Upper lobe of left lung (tissue), 6 donors: Measurements from ENCODE around the gene PHLDA3. TPM values are rescaled to one million over a fixed set of nuclear protein-coding genes. Genes with fewer than 3 reads are reported as not detected.
"Not testable (repeated sequence)": the region's sequence is repeated elsewhere in the genome, so short reads cannot be mapped to it uniquely, and the experiment has no call there.

ENCODE experiments used
- ATAC-seq, 2 donors: fragments of 200-7000 bp; cut with Tn5 transposase; one replicate each; pipeline ENCODE4 v1.9.1; 2022; ENCODE audit warnings: mild to moderate bottlenecking in 2 of 2, moderate library complexity in 2 of 2; ENCODE audit not compliant: low FRiP score in 2 of 2
- DNase-seq, 2 donors: peaks; one replicate each; pipeline ENCODE4 v3.0.0-alpha.2; 2019 to 2020
- H3K27ac ChIP-seq, 4 donors: fragments of 200-600 bp; sonication (generic); one replicate each; pipeline ENCODE4 v1.5.1; 2016 to 2019
- H3K27me3 ChIP-seq, 4 donors: fragments of 200-600 bp; sonication (generic); one replicate each; pipeline ENCODE4 v1.5.1; 2017 to 2019
- H3K36me3 ChIP-seq, 4 donors: fragments of 200-600 bp; sonication (generic); one replicate each; pipeline ENCODE4 v1.5.1; 2016 to 2019
- H3K4me1 ChIP-seq, 4 donors: fragments of 200-600 bp; sonication (generic); one replicate each; pipeline ENCODE4 v1.5.1; 2018 to 2019
- H3K4me3 ChIP-seq, 4 donors: fragments of 200-600 bp; sonication (generic); one replicate each; pipeline ENCODE4 v1.5.1; 2017 to 2019; ENCODE audit warnings: mild to moderate bottlenecking in 2 of 4, moderate library complexity in 1 of 4
- H3K9me3 ChIP-seq, 4 donors: fragments of 200-600 bp; sonication (generic); one replicate each; pipeline ENCODE4 v1.5.1; 2018 to 2019
- EP300 ChIP-seq, 4 donors: sonication (generic); formaldehyde crosslinking; IDR thresholded peaks; one replicate each; pipeline ENCODE4 v1.5.1; 2017; ENCODE audit warnings: antibody characterized with exemption in 4 of 4, control low read depth in 2 of 4
- POLR2A ChIP-seq, 4 donors: fragments of 450-650 bp; IDR thresholded peaks; one replicate each; pipeline ENCODE4 v1.5.1; 2016 to 2017; ENCODE audit warnings: antibody characterized with exemption in 4 of 4, mild to moderate bottlenecking in 2 of 4
- POLR2AphosphoS5 ChIP-seq, 2 donors: sonication (generic); formaldehyde crosslinking; IDR thresholded peaks; one replicate each; pipeline ENCODE4 v1.5.1; 2017; ENCODE audit warnings: antibody characterized with exemption in 2 of 2
- WGBS, 2 donors: methylation state at CpG; one replicate each; pipeline ENCODE4 v1.1.5; 2017 to 2018; 5-methylcytosine and 5-hydroxymethylcytosine counted together
- total RNA-seq, 6 donors: library from RNA; depleted of rRNA in 4 of 6; stranded (reverse); fragments of >200 nt in 4 of 6; gene quantifications; one replicate each; pipeline versions ENCODE4 v1.1.0 to v1.2.1, GENCODE V29; 2016 to 2021
- TF ChIP-seq, protein P1 (sequence below), 6 experiments: fragments of 450-650 bp in 4 of 6; fragments of 200-600 bp in 2 of 6; sonication (generic) in 2 of 6; IDR thresholded peaks; one replicate each; pipeline ENCODE4 v1.5.1; 2016 to 2019; ENCODE audit warnings: antibody characterized with exemption in 6 of 6
- donor health status: DM: no; HTN: no; CAD: no; lungs with moderate emphysema.
- donor health status: DM: no; HTN: yes; CAD: no; lungs with severe emphysema.

Gene PHLDA3
- total RNA-seq, 6 donors from 2014 or later: 45.1 to 211 (median 88.1) TPM

GRCh38 chr1:201481761-201482493 is 12.9 kb upstream of the PHLDA3 start:
- Histone ChIP-seq H3K27me3 (no peaks in the 10 kb centered on the region), H3K4me1 (peaks cover 32 to 45% (median 34%) of the 10 kb centered on the region in 4 donors), H3K9me3 (no peaks in the 10 kb centered on the region), H3K36me3 (peaks cover under 1 to 37% (median 28%) of the 10 kb centered on the region in 4 donors), H3K27ac (peak overlapping the region in 3 of 4 donors; percentile 13 to 83 (median 76)), H3K4me3 (peak overlapping the region in 3 of 4 donors; percentile 38 to 49 (median 48))
- TF ChIP-seq, protein P1, sequence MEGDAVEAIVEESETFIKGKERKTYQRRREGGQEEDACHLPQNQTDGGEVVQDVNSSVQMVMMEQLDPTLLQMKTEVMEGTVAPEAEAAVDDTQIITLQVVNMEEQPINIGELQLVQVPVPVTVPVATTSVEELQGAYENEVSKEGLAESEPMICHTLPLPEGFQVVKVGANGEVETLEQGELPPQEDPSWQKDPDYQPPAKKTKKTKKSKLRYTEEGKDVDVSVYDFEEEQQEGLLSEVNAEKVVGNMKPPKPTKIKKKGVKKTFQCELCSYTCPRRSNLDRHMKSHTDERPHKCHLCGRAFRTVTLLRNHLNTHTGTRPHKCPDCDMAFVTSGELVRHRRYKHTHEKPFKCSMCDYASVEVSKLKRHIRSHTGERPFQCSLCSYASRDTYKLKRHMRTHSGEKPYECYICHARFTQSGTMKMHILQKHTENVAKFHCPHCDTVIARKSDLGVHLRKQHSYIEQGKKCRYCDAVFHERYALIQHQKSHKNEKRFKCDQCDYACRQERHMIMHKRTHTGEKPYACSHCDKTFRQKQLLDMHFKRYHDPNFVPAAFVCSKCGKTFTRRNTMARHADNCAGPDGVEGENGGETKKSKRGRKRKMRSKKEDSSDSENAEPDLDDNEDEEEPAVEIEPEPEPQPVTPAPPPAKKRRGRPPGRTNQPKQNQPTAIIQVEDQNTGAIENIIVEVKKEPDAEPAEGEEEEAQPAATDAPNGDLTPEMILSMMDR (IDR thresholded peaks at IDR 0.05): peak; percentile 78 to 97 (median 96)
- TF ChIP-seq POLR2A (IDR thresholded peaks at IDR 0.05) (no peak), POLR2AphosphoS5 (IDR thresholded peaks at IDR 0.05) (peak; percentile 5 to 29), EP300 (IDR thresholded peaks at IDR 0.05) (no peak)
- ATAC-seq (peak; percentile 92 to 94), DNase-seq (peak; percentile 89 to 92)
- WGBS, 2 donors: 7 to 14% methylated on average over 11 to 33 of the region's 35 CpGs

DNA sequence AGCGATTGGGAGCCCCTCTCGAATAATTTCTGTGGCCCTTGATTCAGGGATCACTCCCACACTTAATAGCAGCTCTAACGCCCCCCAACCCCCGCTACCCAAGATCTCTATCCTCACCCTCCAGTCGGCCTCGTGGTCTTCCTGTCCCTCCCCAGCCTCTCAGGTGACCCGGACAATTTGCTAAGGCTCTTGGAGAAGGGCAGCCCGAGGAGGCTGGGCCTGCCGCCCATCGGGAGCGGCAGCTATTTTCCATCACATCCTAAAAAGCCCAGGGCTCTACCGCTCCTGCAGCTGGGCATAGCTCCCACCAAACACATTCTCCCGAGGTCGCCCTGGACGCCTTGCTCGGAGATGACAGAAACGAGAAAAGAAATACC is 12.0 kb upstream of the PHLDA3 start:
- TF ChIP-seq POLR2AphosphoS5 (IDR thresholded peaks at IDR 0.05): no peak
- TF ChIP-seq, protein P1 (IDR thresholded peaks at IDR 0.05): no peak
- TF ChIP-seq EP300 (IDR thresholded peaks at IDR 0.05): no peak
- no peak for TF ChIP-seq POLR2A (IDR thresholded peaks at IDR 0.05)
- Histone ChIP-seq H3K27me3 (no peaks in the 10 kb centered on the region), H3K4me1 (peaks cover 26 to 39% (median 30%) of the 10 kb centered on the region in 4 donors), H3K9me3 (no peaks in the 10 kb centered on the region), H3K4me3 (peak overlapping the region in 3 of 4 donors; percentile 38 to 49 (median 48)), H3K36me3 (peaks cover 0 to 27% (median 21%) of the 10 kb centered on the region in 4 donors), H3K27ac (peak overlapping the region in 2 of 4 donors; percentile 76 to 83)
- 11 to 12% methylated on average over 17 of the region's 17 CpGs for WGBS, 2 donors
- no peak for DNase-seq
- ATAC-seq: no peak

GRCh38 chr1:201480231-201481003 is 11.4 kb upstream of the PHLDA3 start:
- Histone ChIP-seq H3K27me3 (no peaks in the 10 kb centered on the region), H3K4me1 (peaks cover 23 to 36% (median 26%) of the 10 kb centered on the region in 4 donors), H3K27ac (peak overlapping the region; percentile 46 to 83 (median 74)), H3K36me3 (peaks cover 0 to 22% (median 17%) of the 10 kb centered on the region in 4 donors), H3K9me3 (no peaks in the 10 kb centered on the region), H3K4me3 (peak overlapping the region in 3 of 4 donors; percentile 38 to 49 (median 48))
- 4 to 8% methylated on average over 27 of the region's 37 CpGs for WGBS, 2 donors
- peak; percentile 69 to 88 for ATAC-seq
- TF ChIP-seq POLR2A (IDR thresholded peaks at IDR 0.05): peak in 2 of 4 donors; percentile 48 to 59
- no peak for TF ChIP-seq EP300 (IDR thresholded peaks at IDR 0.05)
- TF ChIP-seq, protein P1 (IDR thresholded peaks at IDR 0.05): no peak
- TF ChIP-seq POLR2AphosphoS5 (IDR thresholded peaks at IDR 0.05): peak in 1 of 2 donors; percentile 34
- DNase-seq: peak; percentile 94 to 97

- no peak for ATAC-seq
- WGBS, 2 donors: 90 to 91% methylated on average over 4 of the region's 4 CpGs
- H3K9me3 ChIP-seq: no peaks in the 10 kb centered on the region
- no peak overlapping the region for H3K4me3 ChIP-seq
- peaks cover 23 to 32% (median 26%) of the 10 kb centered on the region in 4 donors for H3K4me1 ChIP-seq
- DNase-seq: no peak
- H3K36me3 ChIP-seq: peaks cover 0 to 10% (median 6%) of the 10 kb centered on the region in 4 donors
- TF ChIP-seq POLR2AphosphoS5 (IDR thresholded peaks at IDR 0.05): no peak
- TF ChIP-seq, protein P1 (IDR thresholded peaks at IDR 0.05): no peak
- TF ChIP-seq EP300 (IDR thresholded peaks at IDR 0.05): no peak
- no peak for TF ChIP-seq POLR2A (IDR thresholded peaks at IDR 0.05)
- H3K27ac ChIP-seq: peak overlapping the region in 1 of 4 donors; percentile 83
- no peaks in the 10 kb centered on the region for H3K27me3 ChIP-seq
Observed at GRCh38 chr1:201479201-201479730, 10.3 kb upstream of the PHLDA3 start.

- not testable (repeated sequence) for H3K27ac ChIP-seq, H3K27me3 ChIP-seq, ATAC-seq, H3K4me3 ChIP-seq, H3K36me3 ChIP-seq, DNase-seq, H3K9me3 ChIP-seq
- 90 to 98% methylated on average over 3 of the region's 3 CpGs for WGBS, 2 donors
- peaks cover 23 to 32% (median 26%) of the 10 kb centered on the region in 4 donors for H3K4me1 ChIP-seq
Observed at GRCh38 chr1:201478666-201479065, 9.7 kb upstream of the PHLDA3 start.
